Measurements from ENCODE around the gene CSTF2.

DNA sequence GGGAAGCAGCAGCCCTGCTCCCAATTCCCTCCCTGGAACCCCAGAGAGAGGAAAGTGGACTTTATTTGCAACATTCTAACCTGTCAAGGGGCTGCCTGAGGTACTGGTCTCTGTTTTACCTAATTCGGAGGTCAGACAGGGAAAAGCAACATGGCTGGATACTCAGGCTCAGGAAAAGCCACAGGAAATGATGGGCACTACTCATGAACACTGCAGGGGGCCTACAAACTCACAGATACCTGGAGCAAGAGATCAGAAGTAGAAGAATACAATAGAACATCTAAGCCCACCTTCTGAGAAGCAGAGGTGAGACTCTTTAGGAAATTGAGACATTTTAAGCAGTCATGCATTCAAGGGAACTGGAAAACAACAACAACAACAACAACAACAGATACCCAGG is 15.4 kb upstream of the CSTF2 start:
- no peak for TF ChIP-seq POLR2A (IDR thresholded peaks at IDR 0.05; ENCODE audit: low read length)
- no peak for TF ChIP-seq GATA1 (IDR thresholded peaks at IDR 0.05; ENCODE audit: low read depth, low read length)
